GM19324 (cell line): ENCODE measurements around the gene INHBC.

ENCODE experiments used
- ATAC-seq: cut with Tn5 transposase; IDR thresholded peaks from one replicate; pipeline ENCODE4 v1.9.1; 2021; ENCODE audit warnings: mild to moderate bottlenecking, moderate library complexity; ENCODE audit not compliant: unreplicated experiment, low FRiP score

The INHBC gene

GRCh38 chr12:57500213-57500612, 65.6 kb downstream of the INHBC start:
- ATAC-seq, result no peak
